ENCODE data around the gene TPP2.
A peak's percentile ranks its signal among the peaks of the same experiment; 100 is the strongest.

The TPP2 gene

GRCh38 chr13:102724923-102725322, 128.1 kb downstream of the TPP2 start:
- peak; percentile 10 for DNase-seq (ENCODE audit: low read depth)
- H3K4me3 ChIP-seq (ENCODE audit: low read depth, low read length) = no peak overlapping the region
- TF ChIP-seq CTCF (IDR thresholded peaks at IDR 0.05; ENCODE audit: insufficient read depth, low read depth, low read length, missing control alignments) = no peak

- peak; percentile 16 for DNase-seq (ENCODE audit: low read depth)
- TF ChIP-seq CTCF (IDR thresholded peaks at IDR 0.05; ENCODE audit: insufficient read depth, low read depth, low read length, missing control alignments) = no peak
These were observed 129.6 kb downstream of the TPP2 start for GRCh38 chr13:102726430-102726829.

More at GRCh38 chr13:102726430-102726829, 129.6 kb downstream of the TPP2 start:
- H3K4me3 ChIP-seq (ENCODE audit: low read depth, low read length) = no peak overlapping the region
